ENCODE measurements around the gene OGA. TPM values are rescaled to one million over a fixed set of nuclear protein-coding genes. Genes with fewer than 3 reads are reported as not detected.

OGA gene
- total RNA-seq, 2 experiments from 2014 or later, result 395 to 416 TPM

DNA sequence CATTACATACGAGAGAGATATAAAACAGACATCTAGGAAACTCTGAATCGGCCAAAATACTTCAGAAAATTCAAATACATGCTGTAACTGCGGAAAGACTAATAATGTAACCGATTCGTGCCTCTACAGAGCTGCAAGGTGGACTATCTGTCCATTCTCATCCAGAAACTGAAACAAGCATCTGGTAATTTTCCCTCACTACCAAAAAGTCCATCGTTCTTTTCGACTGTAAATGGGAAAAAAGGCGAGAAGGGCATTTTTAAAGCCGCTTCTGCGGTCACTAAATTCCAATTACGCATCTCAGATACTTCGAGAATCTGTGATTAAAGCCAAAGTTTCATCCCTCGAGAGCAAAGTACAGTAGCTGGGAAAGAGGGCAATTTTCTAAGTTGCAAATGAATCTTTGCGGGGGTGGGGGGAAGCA lies 1.3 kb downstream of the OGA start:
- H3K4me3 Mint-ChIP-seq, result peak overlapping the region; percentile 99
- peaks cover 22% of the 10 kb centered on the region for H3K36me3 ChIP-seq (ENCODE audit: insufficient read depth, low read length)
- ChIA-PET CTCF (interaction anchor here (0.9 to 2.9 kb wide), 3 partner anchors 10 to 24 kb away, joined by 3 to 12 read pairs (median 3); no protein-coding TSS in a partner anchor), POLR2A (interaction anchor here (0.9 to 11.5 kb wide), 3 partner anchors 17 to 36 kb away, joined by 4 to 223 read pairs (median 43); partner anchors contain the start of gene NPM3)
- peak overlapping the region; percentile 97 for H3K4me3 ChIP-seq (ENCODE audit: low read length)
- no peak overlapping the region for H3K27ac ChIP-seq (ENCODE audit: low read depth in 1 of 2, low read length in 2 of 2)
- no peaks in the 10 kb centered on the region for H3K27me3 ChIP-seq (ENCODE audit: control insufficient read depth in 1 of 2, insufficient read depth in 2 of 2, low read length in 2 of 2)
- DNase-seq (peak in 1 of 14 experiments; percentile 4), ATAC-seq (ENCODE audit: poor library complexity) (no peak)
- H3K36me3 Mint-ChIP-seq (ENCODE audit: low read depth), result peaks cover 62% of the 10 kb centered on the region
- no peaks in the 10 kb centered on the region for H3K9me3 Mint-ChIP-seq
- peaks cover 37% of the 10 kb centered on the region for H3K4me1 ChIP-seq (ENCODE audit: insufficient read depth, low read length)
- H3K9me3 ChIP-seq (ENCODE audit: control insufficient read depth in 1 of 2, insufficient read depth in 1 of 2, low read length in 2 of 2), result no peaks in the 10 kb centered on the region
- H3K4me1 Mint-ChIP-seq (ENCODE audit: low read depth), result peaks cover 58% of the 10 kb centered on the region
- peak overlapping the region; percentile 96 for H3K27ac Mint-ChIP-seq
- no peak for TF ChIP-seq CTCF (IDR thresholded peaks at IDR 0.05)
- intact Hi-C loops (cut with DNase I, micrococcal nuclease), result loop anchor here (5.0 to 10.0 kb wide), 3 partner anchors 122 to 928 kb away; partner anchors contain the start of genes ARMH3 (in 1 of the 2), FBXW4 (in 1 of the 2) and WBP1L (in 1 of the 2)
- no peaks in the 10 kb centered on the region for H3K27me3 Mint-ChIP-seq

GRCh38 chr10:101816376-101816775 lies 1.9 kb downstream of the OGA start:
- intact Hi-C loops (cut with DNase I, micrococcal nuclease), result loop anchor here (5.0 to 10.0 kb wide), 3 partner anchors 122 to 928 kb away; partner anchors contain the start of genes ARMH3 (in 1 of the 2), FBXW4 (in 1 of the 2) and WBP1L (in 1 of the 2)
- peaks cover 58% of the 10 kb centered on the region for H3K4me1 Mint-ChIP-seq (ENCODE audit: low read depth)
- ATAC-seq (ENCODE audit: poor library complexity), result no peak

More at GRCh38 chr10:101816376-101816775, 1.9 kb downstream of the OGA start:
- Histone ChIP-seq H3K27ac (ENCODE audit: low read depth in 1 of 2, low read length in 2 of 2) (peak overlapping the region in 1 of 2 donors; percentile 9), H3K9me3 (ENCODE audit: control insufficient read depth in 1 of 2, insufficient read depth in 1 of 2, low read length in 2 of 2) (no peaks in the 10 kb centered on the region), H3K36me3 (ENCODE audit: insufficient read depth, low read length) (peaks cover 28% of the 10 kb centered on the region), H3K4me1 (ENCODE audit: insufficient read depth, low read length) (peaks cover 39% of the 10 kb centered on the region), H3K27me3 (ENCODE audit: control insufficient read depth in 1 of 2, insufficient read depth in 2 of 2, low read length in 2 of 2) (no peaks in the 10 kb centered on the region), H3K4me3 (ENCODE audit: low read length) (peak overlapping the region; percentile 97)
- peak overlapping the region; percentile 99 for H3K4me3 Mint-ChIP-seq
- no peaks in the 10 kb centered on the region for H3K27me3 Mint-ChIP-seq
- no peak for TF ChIP-seq CTCF (IDR thresholded peaks at IDR 0.05)
- POLR2A ChIA-PET, result interaction anchor here (0.9 to 11.5 kb wide), 4 partner anchors 10 to 36 kb away, joined by 4 to 223 read pairs (median 24); partner anchors contain the start of gene NPM3
- peaks cover 67% of the 10 kb centered on the region for H3K36me3 Mint-ChIP-seq (ENCODE audit: low read depth)
- CTCF ChIA-PET, result interaction anchor here (0.9 to 2.9 kb wide), 3 partner anchors 9 to 24 kb away, joined by 3 to 12 read pairs (median 3); no protein-coding TSS in a partner anchor
- DNase-seq, result peak in 1 of 14 experiments; percentile 14
- H3K9me3 Mint-ChIP-seq, result no peaks in the 10 kb centered on the region
- H3K27ac Mint-ChIP-seq, result peak overlapping the region; percentile 96

All from CD4-positive, alpha-beta T cell (primary cell).